Measurements from ENCODE around the gene UBE2G1.
A peak's percentile ranks its signal among the peaks of the same experiment; 100 is the strongest.
"Not testable (repeated sequence)": the region's sequence is repeated elsewhere in the genome, so short reads cannot be mapped to it uniquely, and the experiment has no call there.

UBE2G1 gene, protein sequence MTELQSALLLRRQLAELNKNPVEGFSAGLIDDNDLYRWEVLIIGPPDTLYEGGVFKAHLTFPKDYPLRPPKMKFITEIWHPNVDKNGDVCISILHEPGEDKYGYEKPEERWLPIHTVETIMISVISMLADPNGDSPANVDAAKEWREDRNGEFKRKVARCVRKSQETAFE

DNA sequence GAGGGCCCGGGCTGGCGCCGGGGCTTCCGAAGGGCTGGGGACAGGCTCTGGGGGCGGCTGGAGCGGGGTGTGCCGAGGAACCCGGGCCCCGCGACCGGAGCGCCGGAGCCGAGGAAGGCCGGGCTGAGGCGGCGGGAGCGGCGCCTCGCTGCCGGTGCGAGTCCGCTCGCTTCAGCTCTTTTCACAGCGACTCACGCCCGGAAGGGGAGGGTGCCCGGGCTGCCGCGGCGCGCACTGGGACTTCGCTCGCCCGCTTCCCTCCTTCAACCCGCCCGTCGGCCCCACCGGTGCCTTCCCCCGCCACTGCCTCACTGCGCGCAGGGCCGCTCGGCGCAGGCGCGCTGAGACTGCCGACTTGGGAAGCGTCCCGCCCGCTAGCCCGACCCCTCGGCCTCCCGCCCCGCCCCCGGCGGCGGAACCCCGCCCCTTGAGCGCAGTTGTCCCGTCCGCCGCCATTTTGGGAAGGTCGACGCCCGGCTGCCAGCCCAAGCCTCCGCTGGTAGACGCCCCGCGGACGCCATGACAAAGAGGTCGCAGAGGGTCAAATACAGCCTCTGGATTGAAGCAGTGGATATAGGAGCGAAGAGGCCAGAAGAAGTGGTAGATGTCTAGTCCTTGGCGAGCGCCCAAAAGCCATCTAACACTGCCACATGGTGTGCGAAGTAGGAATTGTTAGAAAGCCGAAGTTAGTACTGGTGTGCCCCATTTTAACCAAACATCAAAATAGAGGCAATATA is at the start of gene UBE2G1:
TSS of gene UBE2G1 (minus strand) at position 349 of the 737 bp plus-strand sequence. CDS start 359 bp downstream, outside the sequence.
- peak; percentile 95 for DNase-seq

DNA sequence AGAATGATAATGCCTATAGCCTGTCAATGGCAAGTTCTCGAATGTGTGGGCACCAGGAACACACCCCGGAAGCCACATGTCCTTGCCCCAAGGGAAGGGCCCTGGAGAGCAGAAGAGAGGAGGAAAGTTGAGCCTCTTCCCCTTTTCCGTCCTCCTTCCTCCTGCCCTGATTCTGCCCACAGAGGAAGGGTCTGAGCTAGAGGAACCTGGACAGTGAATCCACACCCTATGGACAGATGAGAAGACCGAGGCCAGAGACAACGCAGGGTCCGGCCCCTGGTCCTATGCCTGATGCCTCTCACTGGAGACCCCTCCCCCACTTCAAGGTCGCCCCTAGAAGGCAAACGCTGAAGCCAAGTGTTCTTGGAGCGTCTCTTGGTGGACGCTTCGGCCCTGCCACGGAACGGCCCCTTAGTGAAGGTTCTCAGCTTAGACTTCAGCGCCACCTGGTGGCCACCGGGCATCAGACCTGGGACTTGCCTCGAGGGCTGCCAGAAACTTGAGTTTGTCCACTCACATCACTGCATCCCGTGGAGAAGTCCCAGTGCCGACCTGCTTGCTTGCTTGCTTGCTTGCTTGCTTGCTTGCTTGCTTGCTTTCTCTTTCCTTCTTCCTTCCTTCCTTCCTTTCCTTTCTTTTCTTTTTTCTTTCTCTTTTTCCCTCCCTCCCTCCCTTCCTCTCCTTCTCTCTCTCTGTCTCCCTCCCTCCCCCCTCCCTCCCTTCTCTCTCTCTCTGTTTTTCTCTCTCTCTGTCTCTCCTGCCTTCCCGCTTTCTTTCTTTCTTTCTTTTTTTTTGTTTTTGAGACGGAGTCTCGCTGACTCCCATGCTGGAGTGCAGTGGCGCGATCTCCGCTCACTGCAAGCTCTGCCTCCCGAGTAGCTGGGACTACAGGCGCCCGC is 46.7 kb upstream of the UBE2G1 start:
- DNase-seq: peak; percentile 86

GRCh38 chr17:4411201-4411600 is 44.7 kb upstream of the UBE2G1 start:
- DNase-seq: no peak

- DNase-seq: peak; percentile 19
Measured at GRCh38 chr17:4409659-4410058, 43.2 kb upstream of the UBE2G1 start.

- DNase-seq: no peak
Measured at GRCh38 chr17:4407851-4408250, 41.4 kb upstream of the UBE2G1 start.

DNA sequence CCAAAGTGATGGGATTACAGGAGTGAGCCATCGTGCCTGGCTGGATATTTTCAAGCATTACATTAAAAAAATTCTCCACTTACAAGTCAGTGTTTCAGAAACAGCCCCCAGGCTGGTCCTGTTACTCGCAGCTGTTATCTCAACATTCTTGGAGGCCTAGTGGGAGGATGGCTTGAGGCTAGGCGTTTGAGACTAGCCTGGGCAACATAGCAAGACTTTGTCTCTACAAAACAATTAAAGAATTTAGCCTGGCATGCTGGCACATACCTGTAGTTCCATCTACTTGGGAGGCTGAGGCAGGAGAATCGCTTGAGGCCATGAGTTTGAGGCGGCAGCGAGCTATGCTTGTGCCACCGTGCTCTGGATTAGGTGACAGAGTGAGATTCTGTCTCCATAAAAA is 40.7 kb upstream of the UBE2G1 start:
- DNase-seq: no peak

- no peak for DNase-seq
Measured at GRCh38 chr17:4406386-4406785, 39.9 kb upstream of the UBE2G1 start.

GRCh38 chr17:4405699-4406098 is 39.2 kb upstream of the UBE2G1 start:
- DNase-seq: no peak

DNA sequence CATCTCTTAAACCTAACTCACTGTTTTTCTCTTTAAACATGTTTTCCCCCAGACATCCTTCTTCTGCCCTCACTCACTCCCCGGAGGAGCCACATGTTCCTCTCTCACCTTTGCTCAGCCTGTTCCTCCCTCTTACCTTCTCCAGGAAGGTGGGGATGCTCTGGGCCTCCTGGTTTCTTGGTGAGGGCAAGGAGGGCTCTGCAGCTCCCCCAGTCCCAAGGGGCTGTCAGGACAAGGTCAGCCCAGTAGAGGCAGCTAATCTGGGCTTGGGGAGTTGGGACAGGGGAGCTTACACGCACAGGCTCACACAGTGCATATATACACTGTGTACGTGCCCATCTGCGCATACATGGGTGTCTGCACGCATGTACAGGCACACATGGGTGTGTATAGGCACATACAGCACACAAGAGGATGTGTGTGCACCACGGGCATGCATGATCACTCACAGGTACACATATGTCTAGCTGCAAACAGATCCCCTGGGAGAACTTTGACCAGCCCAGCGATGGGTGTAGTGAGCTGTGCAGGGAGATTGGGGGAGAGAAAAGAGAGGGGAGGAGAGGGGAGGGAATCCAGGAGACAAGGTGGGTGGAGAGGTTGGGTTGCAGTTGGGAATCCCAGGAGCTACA is 38.7 kb upstream of the UBE2G1 start:
- no peak for DNase-seq

DNA sequence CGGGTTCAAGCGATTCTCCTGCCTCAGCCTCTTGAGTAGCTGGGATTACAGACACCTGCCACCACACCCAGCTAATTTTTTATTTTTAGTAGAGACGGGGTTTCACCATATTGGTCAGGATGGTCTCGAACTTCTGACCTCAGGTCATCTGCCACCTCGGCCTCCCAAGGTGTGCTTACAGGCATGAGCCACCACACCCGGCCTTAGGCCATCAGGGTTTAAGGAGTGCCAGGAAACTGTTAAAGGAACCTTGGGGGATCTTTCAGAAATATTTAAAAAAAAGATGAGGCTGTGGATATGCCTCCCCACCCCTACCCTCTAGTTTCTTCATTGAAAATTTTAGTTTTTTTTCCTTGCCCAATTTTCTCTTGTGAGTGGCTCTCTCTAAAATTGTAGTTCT is 31.4 kb upstream of the UBE2G1 start:
- DNase-seq: no peak

- DNase-seq: no peak
Measured at GRCh38 chr17:4395111-4395478, 28.6 kb upstream of the UBE2G1 start.

- no peak for DNase-seq
Measured at GRCh38 chr17:4394208-4395110, 28.0 kb upstream of the UBE2G1 start.

DNA sequence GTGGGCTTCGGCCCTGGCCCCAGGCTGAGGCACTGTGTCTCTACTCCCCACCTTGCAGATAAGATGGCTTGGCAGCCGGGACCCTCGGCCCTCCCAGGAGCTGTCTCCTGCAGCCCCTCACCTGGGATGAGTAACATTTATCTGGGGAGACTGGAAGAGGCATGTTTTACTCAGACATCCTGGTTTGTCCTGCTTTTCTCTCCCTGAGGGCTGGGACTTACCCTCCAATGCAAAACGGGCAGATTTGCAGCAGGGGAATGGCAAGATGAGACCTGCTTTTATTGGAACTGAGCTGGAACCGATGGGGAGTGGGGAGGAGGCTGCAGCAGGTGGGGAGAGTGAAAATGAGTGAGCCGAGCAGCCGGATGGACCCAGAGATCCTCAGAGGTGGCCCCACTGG is 27.3 kb upstream of the UBE2G1 start:
- no peak for DNase-seq

DNA sequence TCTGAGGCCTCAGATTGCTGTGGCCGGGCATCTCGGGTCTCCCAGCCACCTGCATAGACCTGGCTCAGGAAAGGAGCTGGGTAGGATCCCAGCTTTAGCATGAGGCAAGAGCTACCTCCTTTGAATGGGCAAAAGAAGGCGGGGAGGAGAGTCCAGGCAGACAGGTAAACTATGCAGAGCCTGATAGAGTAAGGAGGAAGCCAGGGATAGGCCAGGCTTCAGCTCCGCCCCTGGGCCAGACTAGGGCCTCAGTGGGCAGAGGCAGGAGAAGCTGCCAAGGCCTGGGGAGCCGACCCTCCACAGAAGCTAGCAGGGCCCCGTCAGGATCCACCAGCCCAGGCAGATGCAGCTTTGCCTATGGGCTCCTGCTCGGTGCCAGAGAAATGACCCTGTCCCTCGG is 22.6 kb upstream of the UBE2G1 start:
- no peak for DNase-seq

DNA sequence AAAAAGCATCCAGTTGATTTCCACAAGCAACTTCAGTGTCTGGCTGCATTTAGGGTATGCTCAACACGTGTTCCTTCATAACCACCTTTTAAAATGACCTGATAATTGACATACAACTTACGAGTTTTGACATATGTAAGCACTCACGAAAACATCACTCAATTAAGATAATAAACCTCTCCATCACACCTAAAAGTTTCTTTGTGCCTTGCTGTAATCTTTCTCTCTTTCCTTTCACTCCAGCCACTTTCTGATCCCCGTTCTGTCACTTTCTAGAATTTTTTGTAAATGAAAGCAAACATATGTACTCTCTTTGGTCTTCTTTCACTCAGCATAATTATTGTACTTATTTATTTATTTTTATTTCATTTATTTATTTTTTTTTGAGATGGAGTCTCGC is 20.7 kb upstream of the UBE2G1 start:
- DNase-seq: no peak

GRCh38 chr17:4386406-4386805 is 19.9 kb upstream of the UBE2G1 start:
- no peak for DNase-seq

DNA sequence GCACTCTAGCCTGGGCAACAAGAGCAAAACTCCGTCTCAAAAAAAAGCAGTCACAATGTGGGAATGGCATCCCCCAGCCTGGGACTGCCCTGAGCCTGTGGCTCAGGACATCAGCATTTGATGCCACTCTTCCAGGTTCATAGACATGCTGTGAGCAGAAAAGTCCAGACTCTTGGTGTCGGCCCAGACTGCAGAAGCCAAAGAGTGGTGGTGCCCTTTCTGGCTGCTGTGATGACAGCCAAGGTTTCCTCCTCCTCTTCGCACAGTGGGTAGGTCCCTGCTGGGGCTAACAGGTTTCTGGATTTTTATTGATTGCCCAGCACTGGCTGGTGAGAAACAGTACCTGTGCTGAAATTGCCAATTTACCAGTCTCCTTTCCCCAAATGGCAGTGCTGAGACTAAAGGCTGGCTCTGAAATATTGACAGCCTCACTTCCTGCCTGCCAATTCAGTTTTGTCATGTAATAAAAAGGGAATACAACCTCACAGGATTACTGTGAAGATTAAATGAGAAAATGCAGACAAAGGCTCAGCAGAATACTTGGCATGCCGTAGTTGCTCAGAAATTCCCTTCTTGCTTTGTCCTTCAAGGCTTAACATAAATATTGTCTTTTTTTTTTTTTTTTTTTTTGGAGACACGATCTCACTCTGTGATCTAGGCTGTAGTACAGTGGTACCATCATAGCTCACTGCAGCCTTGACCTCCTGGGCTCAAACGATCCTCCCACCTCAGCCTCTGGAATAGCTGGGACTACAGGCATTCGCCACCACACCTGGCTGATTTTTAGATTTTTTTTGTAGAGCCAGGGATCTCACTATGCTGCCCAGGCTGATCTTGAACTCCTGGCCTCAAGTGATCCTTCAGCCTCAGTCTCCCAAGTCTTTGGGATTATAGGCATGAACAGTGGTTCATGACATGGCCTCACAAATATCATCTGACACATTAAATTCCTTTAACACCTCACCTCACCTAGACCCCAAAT is 15.5 kb upstream of the UBE2G1 start:
- no peak for DNase-seq

DNA sequence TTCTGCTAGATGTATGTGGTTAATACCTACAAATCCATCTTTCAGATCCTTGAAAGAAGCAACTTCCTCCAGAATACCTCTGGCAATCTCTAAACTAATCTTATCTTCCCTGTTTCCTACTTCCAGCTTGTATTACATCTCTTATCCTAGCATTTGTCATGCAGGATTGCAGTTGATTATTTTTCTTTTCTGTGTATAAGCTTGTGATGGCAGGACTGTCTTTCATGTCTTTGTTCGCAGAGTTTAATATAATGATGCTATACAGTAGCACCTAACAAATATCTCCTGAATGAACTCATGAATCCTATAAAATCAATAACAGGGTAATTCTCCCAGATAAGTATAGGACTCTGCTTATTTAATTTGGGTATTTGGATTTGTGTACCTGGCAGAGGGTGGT is 12.2 kb upstream of the UBE2G1 start:
- DNase-seq: no peak

DNA sequence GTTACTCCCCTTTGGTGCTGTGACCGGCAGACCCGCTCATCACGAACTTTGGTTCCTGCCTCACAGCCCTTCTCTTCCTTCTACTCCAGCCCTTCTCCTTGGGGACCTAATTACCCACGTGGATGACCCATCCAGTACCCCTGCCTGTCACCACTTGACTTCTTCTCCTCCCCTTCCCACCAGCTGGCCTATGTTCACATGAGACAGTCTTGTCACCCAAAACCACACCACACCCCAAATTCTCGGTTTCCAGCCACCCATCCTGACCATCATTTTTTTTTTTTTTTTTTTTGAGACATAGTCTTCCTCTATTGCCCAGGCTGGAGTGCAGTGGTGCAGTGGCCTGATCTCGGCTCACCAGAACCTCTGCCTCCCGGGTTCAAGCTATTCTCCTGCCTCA is 10.8 kb upstream of the UBE2G1 start:
- not testable (repeated sequence) for DNase-seq

DNA sequence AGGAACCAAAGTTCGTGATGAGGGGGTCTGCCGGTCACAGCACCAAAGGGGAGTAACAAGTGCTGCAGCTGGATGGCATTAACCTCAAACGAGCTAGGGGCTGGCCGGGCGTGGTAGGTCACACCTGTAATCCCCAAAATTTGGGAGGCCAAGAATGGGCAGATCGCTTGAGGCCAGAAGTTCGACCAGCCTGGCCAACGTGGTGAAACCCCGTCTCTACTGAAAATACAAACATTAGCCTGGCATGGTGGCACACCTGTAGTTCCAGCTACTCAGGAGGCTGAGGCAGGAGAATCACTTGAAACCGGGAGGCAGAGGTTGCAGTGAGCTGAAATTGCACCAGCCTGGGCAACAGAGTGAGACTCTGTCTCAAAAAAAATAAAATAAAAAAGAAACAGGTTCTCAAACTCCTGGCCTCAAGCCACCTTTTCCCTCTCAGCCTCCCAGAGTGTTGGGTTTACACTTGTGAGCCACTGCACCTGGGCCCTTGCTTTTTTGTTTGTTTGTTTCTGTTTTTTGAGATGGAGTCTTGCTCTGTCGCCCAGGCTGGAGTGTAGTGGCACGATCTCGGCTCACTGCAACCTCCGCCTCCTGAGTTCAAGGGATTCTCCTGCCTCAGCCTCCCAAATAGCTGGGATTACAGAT is 9.4 kb upstream of the UBE2G1 start:
- not testable (repeated sequence) for DNase-seq

All from fibroblast of upper back skin (primary cell).